Kidney (tissue), 14 donors: Measurements from ENCODE around the gene TMX2. TPM values are rescaled to one million over a fixed set of nuclear protein-coding genes. Genes with fewer than 3 reads are reported as not detected.

ENCODE experiments used
- DNase-seq, 5 donors: peaks; one replicate each; pipeline ENCODE4 v3.0.0-alpha.2; 2013 to 2020
- FAIRE-seq: peaks from 2 replicates; lab custom pipeline; 2012; peaks lifted over from hg19 to GRCh38; lab: Jason Lieb, UNC
- H3K27ac ChIP-seq, 2 donors: one replicate each; pipeline ENCODE4 v1.7.0; 2013; ENCODE audit warnings: low read depth in 2 of 2, low read length in 2 of 2, inconsistent platforms in 1 of 2
- H3K27me3 ChIP-seq: one replicate; pipeline ENCODE4 v1.7.1; 2013; ENCODE audit warnings: low read length, inconsistent platforms; ENCODE audit not compliant: control insufficient read depth, insufficient read depth
- H3K36me3 ChIP-seq, 3 donors: one replicate each; pipeline versions ENCODE4 v1.7.0 to v1.7.1; 2013; ENCODE audit warnings: low read length in 3 of 3, control low read depth in 1 of 3, inconsistent platforms in 1 of 3; ENCODE audit not compliant: insufficient read depth in 3 of 3, control insufficient read depth in 2 of 3
- H3K4me1 ChIP-seq, 3 donors: one replicate each; pipeline versions ENCODE4 v1.7.0 to v1.7.1; 2013; ENCODE audit warnings: low read length in 3 of 3, inconsistent platforms in 1 of 3, low read depth in 1 of 3; ENCODE audit not compliant: control insufficient read depth in 2 of 3, insufficient read depth in 2 of 3
- H3K4me3 ChIP-seq, 3 donors: one replicate each; pipeline versions ENCODE4 v1.7.0 to v1.8.1; 2013; ENCODE audit warnings: low read length in 3 of 3, control low read depth in 1 of 3, inconsistent platforms in 1 of 3
- H3K9ac ChIP-seq, 3 donors: one replicate each; pipeline versions ENCODE4 v1.7.0 to v1.7.1; 2013; ENCODE audit warnings: low read length in 3 of 3, control low read depth in 1 of 3, inconsistent platforms in 1 of 3
- H3K9me3 ChIP-seq, 3 donors: one replicate each; pipeline versions ENCODE4 v1.7.0 to v1.7.1; 2013; ENCODE audit warnings: low read length in 3 of 3, control low read depth in 1 of 3, inconsistent platforms in 1 of 3; ENCODE audit not compliant: control insufficient read depth in 2 of 3, insufficient read depth in 1 of 3
- CTCF ChIP-seq: IDR thresholded peaks from 3 replicates; pipeline ENCODE4 v1.5.1; 2012; ENCODE audit warnings: mild to moderate bottlenecking, moderate library complexity, borderline replicate concordance; ENCODE audit not compliant: insufficient read depth; ENCODE audit errors: extremely low read depth
- intact Hi-C: fragments of 100-400 bp; cut with DNase I; formaldehyde crosslinking; loops from one replicate; pipeline ENCODE4 v1.11.1; 2022
- polyA plus RNA-seq: library from polyadenylated mRNA; stranded (reverse); fragments of 350-450 nt; fragmentation: Illumina TruSeq; extraction: RNeasy Lipid Tissue Mini Kit (QIAGEN cat#74804); gene quantifications from one replicate; pipeline ENCODE4 v1.2.3, GENCODE V29; 2014; ENCODE audit warnings: low read depth, low replicate concordance; ENCODE audit not compliant: insufficient read depth
- total RNA-seq: library from RNA; stranded (reverse); fragmentation: NEBNext Ultra II Directional; extraction: Animal tissue kit (Norgen Biotek cat#: 25700); gene quantifications from one replicate; pipeline ENCODE4 v1.2.1, GENCODE V29; 2021
- donor health status: control.
- donor health status: control.
- donor health status: control.
- donor health status: control.
- donor health status: control.
- donor health status: DM: yes; HTN: yes; CAD: no.
- donor health status: Normal renal cell carcinoma (clear cell type).

The TMX2 gene
- total and polyA plus RNA-seq, 2 donors from 2014 or later, result 86.1 to 133 TPM

- H3K4me3 ChIP-seq, result peak overlapping the region in 1 of 3 donors; percentile 21
- DNase-seq (no peak), FAIRE-seq (no peak)
- H3K27me3 ChIP-seq, result no peaks in the 10 kb centered on the region
- intact Hi-C loops, result no loop called here
- peaks cover 5 to 49% (median 41%) of the 10 kb centered on the region in 3 donors for H3K4me1 ChIP-seq
- no peak for TF ChIP-seq CTCF
- H3K9me3 ChIP-seq, result no peaks in the 10 kb centered on the region
- peaks cover 0 to 11% (median 7%) of the 10 kb centered on the region in 3 donors for H3K36me3 ChIP-seq
- H3K27ac ChIP-seq, result peak overlapping the region; percentile 35 to 74
- no peak overlapping the region for H3K9ac ChIP-seq
These were observed 74.7 kb downstream of the TMX2 start for GRCh38 chr11:57787006-57787604.

- FAIRE-seq (no peak), DNase-seq (no peak)
- Histone ChIP-seq H3K27ac (peak overlapping the region; percentile 58 to 74), H3K36me3 (peaks cover 0 to 11% (median 7%) of the 10 kb centered on the region in 3 donors), H3K4me3 (no peak overlapping the region), H3K27me3 (no peaks in the 10 kb centered on the region), H3K4me1 (peaks cover 0 to 46% (median 39%) of the 10 kb centered on the region in 3 donors), H3K9ac (no peak overlapping the region), H3K9me3 (no peaks in the 10 kb centered on the region)
- intact Hi-C loops, result no loop called here
- TF ChIP-seq CTCF, result no peak
These were observed 75.7 kb downstream of the TMX2 start for GRCh38 chr11:57787920-57788702.

- H3K4me1 ChIP-seq, result peaks cover 0 to 52% (median 44%) of the 10 kb centered on the region in 3 donors
- FAIRE-seq, result no peak
- TF ChIP-seq CTCF, result no peak
These were observed 76.3 kb downstream of the TMX2 start for GRCh38 chr11:57788703-57789088.

More at GRCh38 chr11:57788703-57789088, 76.3 kb downstream of the TMX2 start:
- peak overlapping the region in 1 of 2 donors; percentile 45 for H3K27ac ChIP-seq
- H3K27me3 ChIP-seq, result no peaks in the 10 kb centered on the region
- H3K4me3 ChIP-seq, result no peak overlapping the region
- no peak overlapping the region for H3K9ac ChIP-seq
- intact Hi-C loops, result no loop called here
- H3K36me3 ChIP-seq, result peaks cover 0 to 11% (median 7%) of the 10 kb centered on the region in 3 donors
- no peaks in the 10 kb centered on the region for H3K9me3 ChIP-seq
- DNase-seq, result no peak

Other genes with a start within 250 kb of the TMX2 start
- 4.1 TPM for gene SLC43A1, start 196.9 kb upstream of the TMX2 start, total RNA-seq
- gene SLC43A1, start 196.9 kb upstream of the TMX2 start, polyA plus RNA-seq, result 16.6 TPM
- gene TIMM10, start 181.8 kb upstream of the TMX2 start, total RNA-seq, result 38.6 TPM
- 174 TPM for gene TIMM10, start 181.8 kb upstream of the TMX2 start, polyA plus RNA-seq
- not detected for gene SMTNL1, start 175.0 kb upstream of the TMX2 start, total RNA-seq
- gene SMTNL1, start 175.0 kb upstream of the TMX2 start, polyA plus RNA-seq, result not detected
- 71.4 TPM for gene UBE2L6, start 144.9 kb upstream of the TMX2 start, total RNA-seq
- 73.9 TPM for gene UBE2L6, start 144.9 kb upstream of the TMX2 start, polyA plus RNA-seq
- gene SERPING1, start 114.9 kb upstream of the TMX2 start, total RNA-seq, result 785 TPM
- 361 TPM for gene SERPING1, start 114.9 kb upstream of the TMX2 start, polyA plus RNA-seq
- gene YPEL4, start 62.7 kb upstream of the TMX2 start, total RNA-seq, result 0.82 TPM
- gene YPEL4, start 62.7 kb upstream of the TMX2 start, polyA plus RNA-seq, result 0.88 TPM
- 12.2 TPM for gene CLP1, start 54.8 kb upstream of the TMX2 start, total RNA-seq
- 8.5 TPM for gene CLP1, start 54.8 kb upstream of the TMX2 start, polyA plus RNA-seq
- gene ZDHHC5, start 44.5 kb upstream of the TMX2 start, total RNA-seq, result 90.2 TPM
- 28.3 TPM for gene ZDHHC5, start 44.5 kb upstream of the TMX2 start, polyA plus RNA-seq
- 15.2 TPM for gene MED19, start 378 bp upstream of the TMX2 start, total RNA-seq
- gene MED19, start 378 bp upstream of the TMX2 start, polyA plus RNA-seq, result 26.1 TPM
- gene SELENOH, start 28.9 kb downstream of the TMX2 start, total RNA-seq, result 115 TPM
- gene SELENOH, start 28.9 kb downstream of the TMX2 start, polyA plus RNA-seq, result 159 TPM
- not detected for gene BTBD18, start 39.2 kb downstream of the TMX2 start, total RNA-seq
- gene BTBD18, start 39.2 kb downstream of the TMX2 start, polyA plus RNA-seq, result not detected
- gene CTNND1, start 49.2 kb downstream of the TMX2 start, total RNA-seq, result 272 TPM
- 52.7 TPM for gene CTNND1, start 49.2 kb downstream of the TMX2 start, polyA plus RNA-seq